OCI-LY1 (cell line): ENCODE results near the gene GATAD2A.
A peak's percentile ranks its signal among the peaks of the same experiment; 100 is the strongest.

Experiments
- H2AFZ ChIP-seq: fragments of 200-600 bp; sonication (generic), shearing (Covaris generic); 2 replicates; pipeline ENCODE4 v1.6.0; 2014; ENCODE audit warnings: antibody characterized with exemption, mild to moderate bottlenecking, low read length
- H3F3A ChIP-seq: fragments of 200-600 bp; sonication (generic), shearing (Covaris generic); 2 replicates; pipeline ENCODE4 v1.6.0; 2014; ENCODE audit warnings: mild to moderate bottlenecking, antibody characterized with exemption, low read length, moderate library complexity; ENCODE audit not compliant: insufficient read depth
- H3K27ac ChIP-seq: fragments of 200-600 bp; sonication (generic); 2 replicates; pipeline ENCODE4 v1.5.1; 2014; ENCODE audit warnings: low read length, mixed run types, mild to moderate bottlenecking, low read depth; ENCODE audit not compliant: poor library complexity, severe bottlenecking
- H3K27me3 ChIP-seq: fragments of 200-600 bp; sonication (generic); 2 replicates; pipeline ENCODE4 v1.6.0; 2014; ENCODE audit warnings: antibody characterized with exemption, mild to moderate bottlenecking, low read length, moderate library complexity; ENCODE audit not compliant: insufficient read depth
- H3K36me3 ChIP-seq: fragments of 200-600 bp; sonication (generic); 2 replicates; pipeline ENCODE4 v1.6.1; 2014; ENCODE audit warnings: mild to moderate bottlenecking, antibody characterized with exemption, low read length, moderate library complexity, mixed read lengths; ENCODE audit not compliant: insufficient read depth
- H3K4me1 ChIP-seq: fragments of 200-600 bp; sonication (generic); 2 replicates; pipeline ENCODE4 v1.5.1; 2014; ENCODE audit warnings: mild to moderate bottlenecking, low read length, moderate library complexity; ENCODE audit not compliant: insufficient read depth, severe bottlenecking
- H3K4me2 ChIP-seq: fragments of 200-600 bp; sonication (generic), shearing (Covaris generic); 2 replicates; pipeline ENCODE4 v1.6.1; 2014; ENCODE audit warnings: low read length
- H3K4me3 ChIP-seq: fragments of 200-600 bp; sonication (generic); 2 replicates; pipeline ENCODE4 v1.5.1; 2014; ENCODE audit warnings: low read length, low read depth, mild to moderate bottlenecking, mixed read lengths; ENCODE audit not compliant: poor library complexity, severe bottlenecking
- H3K79me2 ChIP-seq: fragments of 200-600 bp; shearing (Covaris generic); 2 replicates; pipeline ENCODE4 v1.6.1; 2016; ENCODE audit warnings: mixed run types, low read length, mixed read lengths; ENCODE audit not compliant: insufficient read depth
- H3K9ac ChIP-seq: fragments of 200-600 bp; sonication (generic), shearing (Covaris generic); 2 replicates; pipeline ENCODE4 v1.6.1; 2014; ENCODE audit warnings: mild to moderate bottlenecking, low read length, mixed read lengths
- H3K9me2 ChIP-seq: fragments of 200-600 bp; sonication (generic), shearing (Covaris generic); 2 replicates; pipeline ENCODE4 v1.6.1; 2014; ENCODE audit warnings: low read depth, mild to moderate bottlenecking, low read length, mixed read lengths
- H3K9me3 ChIP-seq: fragments of 200-600 bp; shearing (Covaris generic); 2 replicates; pipeline ENCODE4 v1.6.1; 2014; ENCODE audit warnings: low read length, mixed read lengths
- H4K20me1 ChIP-seq: fragments of 200-600 bp; sonication (generic), shearing (Covaris generic); 2 replicates; pipeline ENCODE4 v1.6.0; 2016; ENCODE audit warnings: mild to moderate bottlenecking, low read length; ENCODE audit not compliant: insufficient read depth
- CTCF ChIP-seq: fragments of 200-600 bp; sonication (generic), shearing (Covaris generic); IDR thresholded peaks from 2 replicates; pipeline ENCODE4 v1.5.1; 2017; ENCODE audit warnings: mild to moderate bottlenecking, antibody characterized with exemption, low read length, moderate library complexity, mixed read lengths
- EZH2 ChIP-seq: fragments of 200-600 bp; sonication (generic), shearing (Covaris generic); IDR thresholded peaks from 2 replicates; pipeline ENCODE4 v1.8.0; 2017; ENCODE audit warnings: borderline replicate concordance, mixed run types, mild to moderate bottlenecking, antibody characterized with exemption, low read length, moderate library complexity, mixed read lengths

The GATAD2A gene

DNA sequence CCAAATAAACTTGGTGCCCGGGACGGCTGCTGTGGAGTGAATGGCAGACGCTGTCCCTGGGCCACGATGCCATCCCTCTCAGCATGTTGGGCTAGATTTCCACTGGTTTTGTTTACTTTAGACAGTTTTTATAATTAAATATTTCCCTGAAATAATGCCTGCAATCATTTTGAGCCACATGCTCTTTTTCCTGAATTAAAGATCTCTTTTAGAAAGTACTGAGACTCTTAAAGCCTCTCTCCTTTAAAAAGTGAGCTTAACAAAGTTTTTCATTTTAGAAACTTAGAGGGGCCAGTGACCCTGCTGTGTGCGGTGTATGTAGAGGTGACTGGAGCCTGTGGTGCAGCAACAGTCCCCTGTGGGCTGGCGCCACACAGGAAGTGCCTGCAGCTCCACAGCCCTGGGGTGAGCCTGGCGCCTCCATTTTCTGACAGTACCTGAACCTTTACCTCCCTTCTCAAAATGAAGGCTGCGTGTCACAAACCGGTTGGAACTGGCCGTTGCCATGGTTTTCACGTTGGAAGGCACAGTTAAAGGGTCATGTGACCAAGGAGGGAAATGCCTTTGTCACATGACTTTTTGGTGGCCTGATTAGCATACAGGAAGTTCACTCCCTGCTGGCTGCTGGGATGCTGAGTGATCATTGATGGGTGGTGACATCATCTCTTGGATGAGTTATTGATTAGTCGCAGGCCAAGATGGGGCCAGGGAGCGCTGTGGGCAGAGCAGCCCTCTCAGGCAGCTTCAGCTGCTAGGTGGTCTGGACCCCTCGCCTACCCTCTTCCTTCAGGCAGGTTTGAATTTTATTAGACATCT, 83.6 kb downstream of the GATAD2A start:
- H3K4me3 ChIP-seq = peak overlapping the region; percentile 39
- no peak overlapping the region for H2AFZ ChIP-seq
- H3K9me3 ChIP-seq = no peaks in the 10 kb centered on the region
- peaks cover 63% of the 10 kb centered on the region for H3K4me1 ChIP-seq
- H4K20me1 ChIP-seq = no peaks in the 10 kb centered on the region
- peak overlapping the region; percentile 52 for H3K4me2 ChIP-seq
- H3K79me2 ChIP-seq = peaks cover 6% of the 10 kb centered on the region; the same call in 1 of the 2 replicates
- H3K27me3 ChIP-seq = no peaks in the 10 kb centered on the region
- H3K36me3 ChIP-seq = peaks cover 34% of the 10 kb centered on the region
- H3K27ac ChIP-seq = peak overlapping the region; percentile 98
- H3F3A ChIP-seq = 0 out of 2 replicates have a peak, but pooled peaks cover 8% of the 10 kb centered on the region
- TF ChIP-seq EZH2 = no peak
- no peak for TF ChIP-seq CTCF
- H3K9me2 ChIP-seq = no peaks in the 10 kb centered on the region
- peak overlapping the region; percentile 66 for H3K9ac ChIP-seq

DNA sequence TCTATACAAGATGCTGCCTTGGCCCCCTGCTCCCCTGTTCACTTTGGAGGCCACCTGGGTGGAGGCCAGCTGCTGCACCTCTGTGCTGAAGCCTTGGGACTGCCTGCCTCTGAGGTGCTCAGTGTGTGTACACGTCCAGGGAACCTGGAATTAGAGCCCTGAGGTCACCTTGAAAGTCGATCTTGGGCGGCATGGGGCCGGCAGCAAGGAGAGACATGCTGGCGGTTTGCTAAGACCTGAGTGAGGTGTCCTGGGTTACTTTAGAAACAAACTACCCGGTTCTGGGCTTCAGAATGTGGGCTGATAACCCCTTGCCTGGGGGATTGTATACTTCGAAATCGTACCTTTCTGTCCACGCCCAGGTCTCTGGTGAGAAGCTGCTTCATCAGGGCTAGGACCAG, 84.3 kb downstream of the GATAD2A start:
- no peak for TF ChIP-seq EZH2
- no peak for TF ChIP-seq CTCF
- Histone ChIP-seq H3K36me3 (peaks cover 42% of the 10 kb centered on the region), H3K4me2 (peak overlapping the region; percentile 52; the same call in 1 of the 2 replicates), H4K20me1 (no peaks in the 10 kb centered on the region), H3K79me2 (peaks cover 6% of the 10 kb centered on the region; the same call in 1 of the 2 replicates), H2AFZ (no peak overlapping the region), H3K4me3 (no peak overlapping the region), H3F3A (0 out of 2 replicates have a peak, but pooled peaks cover 8% of the 10 kb centered on the region), H3K27me3 (no peaks in the 10 kb centered on the region), H3K27ac (peak overlapping the region; percentile 98), H3K4me1 (peaks cover 56% of the 10 kb centered on the region), H3K9me2 (no peaks in the 10 kb centered on the region), H3K9me3 (no peaks in the 10 kb centered on the region), H3K9ac (peak overlapping the region; percentile 26; the same call in 1 of the 2 replicates)

- H3F3A ChIP-seq = 0 out of 2 replicates have a peak, but pooled peaks cover 8% of the 10 kb centered on the region
- peaks cover 46% of the 10 kb centered on the region for H3K36me3 ChIP-seq
- H3K4me3 ChIP-seq = no peak overlapping the region
- H2AFZ ChIP-seq = no peak overlapping the region
- H3K79me2 ChIP-seq = peaks cover 6% of the 10 kb centered on the region; the same call in 1 of the 2 replicates
- no peaks in the 10 kb centered on the region for H3K27me3 ChIP-seq
- peaks cover 50% of the 10 kb centered on the region for H3K4me1 ChIP-seq
- H3K4me2 ChIP-seq = peak overlapping the region; percentile 52
- TF ChIP-seq CTCF (peak; percentile 85), EZH2 (no peak)
- H3K27ac ChIP-seq = peak overlapping the region; percentile 98
- peak overlapping the region; percentile 26; the same call in 1 of the 2 replicates for H3K9ac ChIP-seq
- H3K9me2 ChIP-seq = no peaks in the 10 kb centered on the region
- H3K9me3 ChIP-seq = no peaks in the 10 kb centered on the region
- H4K20me1 ChIP-seq = no peaks in the 10 kb centered on the region
Measured at GRCh38 chr19:19490214-19490968, 84.9 kb downstream of the GATAD2A start.
